G401 (cell line): ENCODE measurements around the gene IRF6. TPM values are rescaled to one million over a fixed set of nuclear protein-coding genes. Genes with fewer than 3 reads are reported as not detected.

Experiments
- DNase-seq: peaks from one replicate; pipeline ENCODE4 v3.0.0-alpha.2; 2015; ENCODE audit warnings: low spot score
- in situ Hi-C: cut with HindIII; loops from 2 replicates; pipeline ENCODE4 v1.10.0; 2016; ENCODE audit warnings: low sequenced_read_pairs, mixed read lengths
- total RNA-seq: library from RNA; depleted of rRNA; stranded (reverse); fragments of >200 nt; shearing (Covaris generic); gene quantifications from 2 replicates; pipeline ENCODE4 v1.2.3, GENCODE V29; 2014; rRNA removed

The IRF6 gene
- total RNA-seq, 1 experiment from 2014 or later = not detected

DNA sequence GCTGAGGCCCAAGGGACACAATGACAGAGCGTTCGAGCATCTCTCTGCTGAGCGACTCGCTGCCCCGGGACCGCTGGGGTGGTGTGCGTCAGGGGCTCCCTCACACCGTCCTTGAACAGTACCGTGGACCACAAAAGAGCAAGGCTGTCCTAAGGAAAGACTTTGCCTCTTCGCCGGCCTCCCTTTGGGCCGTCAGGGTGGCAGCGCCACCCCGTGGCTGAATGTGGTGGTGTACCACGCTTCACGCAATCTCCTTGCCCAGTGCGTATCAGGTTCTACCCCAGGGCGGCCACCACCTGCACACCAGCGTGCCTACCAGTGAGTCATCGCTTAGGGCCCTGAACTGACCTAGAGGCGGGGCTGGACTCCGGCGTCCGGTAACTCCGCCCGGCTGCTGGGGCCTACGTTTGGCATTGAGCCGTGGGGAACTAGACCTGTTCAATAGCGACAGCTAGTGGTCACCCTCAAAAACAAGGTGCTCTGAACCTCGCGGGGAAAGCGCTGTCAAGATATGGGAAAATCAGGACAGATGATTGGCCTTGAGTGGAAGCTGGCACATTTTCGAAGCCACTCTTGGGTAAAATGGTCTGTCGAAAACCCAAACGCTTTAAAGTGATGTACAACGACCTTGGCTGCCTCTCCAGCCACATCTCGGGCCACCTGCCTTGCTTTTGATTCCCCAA, 58.2 kb downstream of the IRF6 start:
- in situ Hi-C loops = no loop called here
- peak; percentile 70 for DNase-seq

GRCh38 chr1:209746451-209747165, 59.3 kb downstream of the IRF6 start:
- in situ Hi-C loops = no loop called here
- DNase-seq = no peak

- DNase-seq = no peak
- in situ Hi-C loops = no loop called here
Measured at GRCh38 chr1:209743145-209743482, 62.8 kb downstream of the IRF6 start.

DNA sequence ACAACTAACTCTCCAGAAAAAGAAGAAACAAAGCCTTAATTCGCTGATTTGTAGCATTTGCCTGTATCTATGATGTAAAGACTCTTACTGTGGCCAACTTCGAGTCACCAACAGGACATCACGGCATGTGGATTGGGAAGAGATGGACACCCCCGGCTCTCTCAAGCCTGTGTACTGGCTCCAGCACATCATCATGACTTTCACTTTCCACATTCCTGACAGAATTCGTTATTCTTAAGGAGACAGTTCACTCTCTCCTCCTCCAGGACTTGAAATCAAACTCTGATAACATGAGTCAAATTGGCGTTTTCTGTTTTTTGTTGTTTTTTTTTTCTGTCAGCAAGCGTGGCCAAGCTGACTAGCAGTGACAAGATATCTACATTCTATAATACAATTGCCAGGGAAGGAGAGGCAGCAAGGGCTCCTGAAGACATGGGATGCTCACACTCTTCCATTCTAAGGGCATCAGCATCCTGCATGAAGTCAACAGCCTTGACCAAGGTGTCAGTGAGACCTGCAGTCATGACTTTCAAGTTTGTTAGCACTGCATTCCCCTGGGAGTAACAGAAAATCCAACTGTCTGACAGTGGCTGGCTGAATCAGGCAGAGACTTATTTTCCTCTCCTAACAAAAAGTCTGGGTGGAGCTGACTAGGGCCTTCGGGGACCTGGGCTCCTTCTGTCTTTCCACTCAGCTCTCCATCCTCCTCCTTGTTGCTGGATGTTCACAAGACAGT, 63.4 kb downstream of the IRF6 start:
- in situ Hi-C loops = no loop called here
- DNase-seq = no peak

- DNase-seq = no peak
- in situ Hi-C loops = no loop called here
Measured at GRCh38 chr1:209741889-209742288, 64.1 kb downstream of the IRF6 start.

GRCh38 chr1:209741193-209741592, 64.7 kb downstream of the IRF6 start:
- in situ Hi-C loops = no loop called here
- DNase-seq = no peak

DNA sequence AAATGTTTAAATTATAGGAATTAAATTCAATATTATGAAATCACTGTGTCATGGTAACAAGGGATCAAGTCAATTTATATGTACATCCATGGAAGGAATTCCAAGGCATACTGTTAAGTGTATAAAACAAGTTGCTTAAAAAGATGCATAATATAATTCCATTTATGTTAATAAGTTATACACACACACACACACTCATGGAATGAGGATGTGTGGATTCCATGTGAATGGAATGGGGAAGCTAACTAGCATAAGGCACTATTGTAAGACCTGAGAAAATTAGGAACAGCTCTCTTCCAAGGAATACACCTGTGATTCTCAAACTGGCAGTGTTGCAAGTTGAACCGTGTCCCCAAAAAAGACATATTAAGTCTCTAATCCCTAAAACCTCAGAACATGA, 67.7 kb downstream of the IRF6 start:
- DNase-seq = no peak
- in situ Hi-C loops = no loop called here

DNA sequence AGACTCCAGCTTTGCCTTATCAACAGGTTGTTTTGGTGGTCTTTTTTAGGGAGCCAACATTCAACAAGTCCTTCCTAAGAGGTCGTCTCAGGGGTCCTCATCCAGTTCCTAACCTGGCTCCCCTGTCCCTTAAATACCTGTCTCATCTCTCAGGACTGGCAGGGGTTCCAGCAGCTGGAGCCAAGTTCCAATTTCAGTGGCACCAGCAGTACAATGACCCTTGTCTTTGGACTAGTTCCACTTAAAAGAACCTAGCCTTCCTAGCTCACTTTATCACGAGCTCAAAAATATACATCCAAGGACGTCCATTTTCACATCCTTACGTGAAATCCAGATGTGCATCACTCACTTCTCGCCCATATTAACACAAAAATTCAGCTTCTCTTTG, 68.8 kb downstream of the IRF6 start:
- DNase-seq = no peak
- in situ Hi-C loops = no loop called here

DNA sequence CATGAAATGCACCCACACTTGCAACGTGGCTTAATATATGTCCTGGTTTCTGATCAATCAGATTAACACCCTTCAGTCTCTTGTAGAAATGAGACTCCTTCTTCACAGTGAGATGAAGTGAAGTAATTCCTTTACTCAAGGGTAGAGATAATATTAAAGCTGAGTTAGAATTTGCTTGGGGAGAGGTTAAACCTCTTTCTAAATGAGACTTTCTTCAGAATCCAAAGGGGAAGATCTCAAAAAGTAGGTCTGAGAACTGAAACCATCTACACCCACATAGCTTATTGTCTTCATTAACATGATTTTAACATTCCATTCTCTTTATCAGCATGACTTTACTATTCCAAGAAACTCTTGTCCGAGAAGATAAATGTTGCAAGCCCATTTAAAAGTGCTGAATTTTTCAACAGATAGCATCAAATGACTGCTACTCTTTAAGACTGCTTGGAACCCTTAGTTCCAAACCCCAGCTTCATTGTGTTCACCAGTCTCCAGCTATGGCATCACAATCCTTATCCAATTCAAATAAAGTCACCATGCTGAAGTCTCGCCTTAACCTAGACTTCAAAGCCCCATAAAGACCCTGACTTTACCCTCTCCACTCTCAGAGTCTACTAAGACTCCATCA, 69.3 kb downstream of the IRF6 start:
- in situ Hi-C loops = no loop called here
- no peak for DNase-seq

Other genes with a start within 250 kb of the IRF6 start
- gene CAMK1G, start 222.4 kb downstream of the IRF6 start, total RNA-seq = 1.5 and 2.3 TPM in 2 replicates
- gene LAMB3, start 153.7 kb downstream of the IRF6 start, total RNA-seq = not detected in 2 replicates
- not detected in 2 replicates for gene G0S2, start 130.7 kb downstream of the IRF6 start, total RNA-seq
- not detected in 2 replicates for gene HSD11B1, start 101.3 kb downstream of the IRF6 start, total RNA-seq
- gene TRAF3IP3, start 50.1 kb downstream of the IRF6 start, total RNA-seq = 0.10 TPM in 1 of 2 replicates, not detected in the other
- 6.2 and 9.0 TPM in 2 replicates for gene C1orf74, start 21.6 kb downstream of the IRF6 start, total RNA-seq
- gene UTP25, start 21.8 kb upstream of the IRF6 start, total RNA-seq = 9.7 and 13.5 TPM in 2 replicates
- 37.5 and 58.0 TPM in 2 replicates for gene SYT14, start 132.1 kb upstream of the IRF6 start, total RNA-seq